Stimulated activated CD8-positive, alpha-beta memory T cell treated with anti-CD3 and anti-CD28 coated beads, Interleukin-12 subunit alpha, Interleukin-12 subunit beta, amount 100 ng/mL, for 24 hours (primary cell): ENCODE measurements around the gene EFHD1.

ENCODE experiments used
- DNase-seq: peaks from one replicate; pipeline ENCODE4 v3.0.0-alpha.2; 2020; ENCODE audit errors: extremely low read depth

The EFHD1 gene

GRCh38 chr2:232633413-232634205, at the start of gene EFHD1:
TSS of gene EFHD1 (plus strand) at chr2:232633604. CDS start at chr2:232633705, 101 bp downstream.
- DNase-seq = peak; percentile 14

GRCh38 chr2:232584238-232584637, 49.2 kb upstream of the EFHD1 start:
- DNase-seq = no peak

GRCh38 chr2:232586943-232587505, 46.4 kb upstream of the EFHD1 start:
- DNase-seq = no peak

DNA sequence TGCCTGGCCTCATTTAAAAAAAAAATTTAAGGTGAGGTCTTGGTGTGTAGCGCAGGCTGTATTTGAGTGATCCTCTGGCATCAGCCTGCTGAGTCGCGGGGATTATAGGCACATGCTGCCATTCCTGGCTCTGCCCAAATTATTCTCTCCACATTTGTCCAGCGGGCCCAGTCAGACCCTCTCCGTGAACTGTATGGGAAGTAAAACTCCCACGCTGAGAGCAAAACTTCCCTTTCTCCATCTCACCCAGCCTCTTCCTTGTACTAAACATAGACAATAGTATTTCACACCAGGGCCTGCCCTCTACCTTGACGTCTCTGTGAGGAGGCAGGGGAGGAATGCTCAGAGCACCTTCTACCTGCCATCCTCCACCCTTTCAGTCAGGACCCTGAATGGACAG, 45.9 kb upstream of the EFHD1 start:
- DNase-seq = no peak

DNA sequence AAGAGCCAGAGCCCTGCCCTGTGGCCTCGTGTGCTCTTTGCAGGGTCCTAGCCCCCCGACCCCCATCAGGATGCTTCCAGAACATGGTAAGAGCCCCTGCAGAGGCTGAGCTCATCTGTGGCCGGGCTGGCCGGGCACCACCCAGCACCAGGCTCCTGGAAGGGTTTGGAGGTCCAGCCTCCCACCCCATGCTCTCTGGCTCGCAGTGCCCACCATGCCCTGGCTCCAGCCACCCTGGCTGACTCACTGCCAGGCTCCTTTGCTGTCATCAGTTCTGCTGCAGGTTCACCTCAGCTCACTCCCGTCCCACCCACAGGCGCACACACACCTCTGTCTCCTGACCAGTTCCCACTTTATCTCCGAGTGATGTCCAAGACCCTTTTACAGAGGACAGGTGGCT, 45.4 kb upstream of the EFHD1 start:
- no peak for DNase-seq

- no peak for DNase-seq
Observed at GRCh38 chr2:232588680-232589585, 44.5 kb upstream of the EFHD1 start.

DNA sequence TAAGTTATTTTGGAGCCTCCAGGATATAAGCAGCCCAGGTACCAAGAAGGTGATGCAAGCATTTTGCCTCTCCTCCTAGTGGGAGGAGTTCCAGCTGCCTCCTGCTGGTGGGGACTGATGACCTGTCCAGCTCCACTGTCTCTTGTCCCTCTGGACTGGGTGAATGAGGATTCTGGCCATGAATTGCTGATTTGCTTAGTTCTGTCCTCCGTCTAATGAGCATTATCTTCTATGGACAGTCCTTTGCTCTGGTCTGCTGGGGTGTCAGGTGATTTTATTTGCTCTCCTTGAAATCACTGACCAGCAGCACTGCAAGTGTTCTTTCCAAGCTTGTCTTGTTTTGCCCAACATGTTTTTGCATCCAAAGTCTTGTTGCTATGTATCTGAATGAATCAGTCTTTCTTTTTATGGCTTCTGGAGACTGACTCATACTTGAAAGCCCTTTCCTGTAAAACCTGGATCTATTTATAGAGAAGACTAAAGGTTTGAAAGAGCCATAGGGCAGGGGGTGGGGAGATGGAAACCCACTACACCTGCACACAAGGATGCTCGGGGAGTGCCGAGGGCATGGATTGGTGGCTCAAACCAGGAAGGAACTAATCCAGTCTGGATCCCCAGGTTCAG, 40.5 kb upstream of the EFHD1 start:
- DNase-seq = no peak

DNA sequence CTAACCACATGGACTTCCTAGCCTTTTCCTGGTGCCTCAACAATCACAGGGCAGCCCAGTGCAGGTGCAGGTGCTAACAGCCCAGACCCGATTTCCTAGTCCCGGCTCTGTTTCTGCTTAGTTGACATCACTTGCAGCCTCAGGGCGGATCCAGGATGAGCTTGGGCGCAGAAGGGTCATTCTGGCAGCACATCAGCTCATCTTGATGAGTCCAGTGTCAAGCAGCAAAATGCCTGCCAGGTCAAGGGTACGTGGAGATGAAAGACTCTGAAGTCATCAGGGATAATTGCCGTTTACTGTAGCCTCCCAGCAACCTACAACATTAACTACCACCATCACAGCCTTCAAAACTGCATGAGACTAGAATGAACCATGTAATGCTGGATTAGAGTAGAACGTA, 39.4 kb upstream of the EFHD1 start:
- no peak for DNase-seq

GRCh38 chr2:232597362-232598079, 35.9 kb upstream of the EFHD1 start:
- DNase-seq = no peak

DNA sequence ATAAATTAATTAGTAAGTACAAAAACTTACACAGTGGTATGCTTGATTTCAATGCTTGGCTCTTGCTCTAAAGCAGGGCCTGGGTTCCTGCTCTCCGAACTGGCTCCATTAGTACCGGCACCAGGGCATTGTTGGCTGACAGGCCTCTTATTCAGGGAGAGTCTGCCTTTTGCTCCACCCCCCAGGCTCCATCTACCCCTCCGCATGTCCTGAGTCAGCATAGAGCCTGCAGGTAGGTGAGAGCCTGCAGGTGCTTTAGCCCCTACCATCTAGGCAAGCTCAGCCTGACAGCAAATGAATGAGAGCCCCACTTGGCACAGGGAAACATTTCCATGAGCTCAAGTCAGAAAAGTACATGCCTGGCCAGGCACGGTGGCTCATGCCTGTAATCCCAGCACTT, 35.1 kb upstream of the EFHD1 start:
- DNase-seq = no peak

DNA sequence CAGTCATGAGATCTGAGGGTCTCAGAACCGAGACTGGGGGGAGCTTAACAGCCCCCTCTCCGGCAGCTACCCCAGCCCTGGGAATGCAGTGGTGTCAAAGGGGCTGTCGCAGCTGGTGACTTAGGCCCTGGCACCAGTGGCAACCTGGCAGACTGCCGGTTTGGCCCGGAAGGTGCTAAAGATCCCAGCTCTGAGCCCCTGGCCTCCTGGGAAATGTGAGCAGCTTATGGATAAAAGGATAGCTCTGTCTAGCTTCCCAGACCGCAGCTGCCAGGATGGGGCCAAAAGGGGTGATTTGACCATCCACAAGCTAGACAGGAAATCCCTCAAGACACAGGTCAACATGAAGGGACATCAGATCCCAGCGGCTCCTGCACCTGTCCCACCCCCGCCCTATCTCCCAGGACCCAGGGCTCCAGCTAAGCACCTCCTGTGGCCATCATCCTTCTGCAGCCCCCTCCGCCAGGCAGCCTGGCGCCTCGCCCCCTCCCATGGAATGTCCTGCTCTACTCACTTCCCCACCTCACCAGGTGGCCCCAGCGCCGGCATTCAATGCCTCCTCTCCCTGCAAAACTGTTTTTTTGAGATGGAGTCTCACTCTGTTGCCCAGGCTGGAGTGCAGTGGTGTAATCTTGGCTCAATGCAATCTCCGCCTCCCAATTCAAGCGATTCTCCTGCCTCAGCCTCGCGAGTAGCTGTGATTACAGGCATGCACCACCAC, 33.2 kb upstream of the EFHD1 start:
- DNase-seq = no peak

- DNase-seq = no peak
Observed at GRCh38 chr2:232603283-232603682, 30.1 kb upstream of the EFHD1 start.

DNA sequence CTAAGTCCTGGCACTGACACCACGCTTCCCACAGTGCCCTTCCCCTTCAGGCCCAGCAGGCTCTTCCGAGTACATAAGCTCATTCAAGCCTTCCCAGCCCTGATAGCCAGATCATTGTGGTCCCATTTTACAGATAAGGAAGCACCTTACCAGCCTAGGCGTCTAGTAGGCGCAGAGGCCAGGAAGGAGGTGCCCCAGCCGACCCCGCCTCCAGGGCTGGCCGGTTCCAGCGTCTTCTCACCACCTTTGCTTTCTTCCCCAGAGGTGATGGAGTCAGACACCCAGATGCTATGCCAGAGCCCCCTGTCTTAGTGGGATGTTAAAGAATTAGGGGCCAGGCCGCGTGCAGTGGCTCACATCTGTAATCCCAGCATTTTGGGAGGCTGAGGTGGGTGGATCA, 28.9 kb upstream of the EFHD1 start:
- DNase-seq = no peak

GRCh38 chr2:232607011-232607410, 26.4 kb upstream of the EFHD1 start:
- no peak for DNase-seq

DNA sequence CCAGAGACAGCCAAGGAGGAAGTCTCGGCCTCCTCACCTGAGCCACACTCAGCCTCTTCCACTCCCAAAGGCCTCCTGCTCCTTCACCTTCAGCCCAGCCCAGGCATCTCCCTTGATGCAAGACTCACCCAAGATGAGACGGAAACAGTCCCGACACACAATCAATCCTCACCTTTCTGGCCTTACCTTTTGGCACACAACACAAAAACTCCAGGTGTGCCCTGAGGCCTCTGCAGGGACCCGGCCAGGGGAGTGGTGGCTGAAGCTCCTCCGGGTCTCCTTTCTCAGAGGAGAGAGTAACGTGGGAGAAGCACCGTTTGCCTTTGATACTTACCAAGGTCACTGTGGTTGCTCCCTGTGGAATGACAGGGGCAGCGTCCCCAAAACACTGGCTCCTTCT, 23.8 kb upstream of the EFHD1 start:
- no peak for DNase-seq

- no peak for DNase-seq
Observed at GRCh38 chr2:232610081-232610480, 23.3 kb upstream of the EFHD1 start.

- no peak for DNase-seq
Observed at GRCh38 chr2:232611061-232611460, 22.3 kb upstream of the EFHD1 start.

- peak; percentile 39 for DNase-seq
Observed at GRCh38 chr2:232611559-232612218, 21.7 kb upstream of the EFHD1 start.

DNA sequence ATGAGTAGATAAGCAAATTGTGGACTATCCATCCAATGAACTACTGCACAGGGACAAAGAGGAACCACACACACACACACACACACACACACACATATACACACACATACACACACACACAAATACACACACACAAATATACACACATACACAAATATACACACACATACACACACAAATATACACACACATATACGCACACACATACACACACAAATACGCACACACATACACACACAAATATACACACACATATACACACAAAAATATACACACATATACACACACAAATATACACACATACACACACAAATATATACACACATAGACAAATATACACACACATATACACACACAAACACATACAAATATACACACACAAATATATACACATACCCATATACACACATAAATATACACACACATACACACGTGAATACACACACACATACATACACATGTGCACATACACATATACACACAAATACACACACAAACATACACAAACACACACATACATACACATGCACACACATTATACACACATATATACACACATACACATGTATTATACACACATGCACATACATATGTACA, 19.8 kb upstream of the EFHD1 start:
- DNase-seq = no peak

GRCh38 chr2:232615339-232615738, 18.1 kb upstream of the EFHD1 start:
- DNase-seq = no peak
